GM21576 (cell line): Measurements from ENCODE around the gene SLC12A8.
A peak's percentile ranks its signal among the peaks of the same experiment; 100 is the strongest.

Source experiments
- ATAC-seq: cut with Tn5 transposase; IDR thresholded peaks from one replicate; pipeline ENCODE4 v1.9.1; 2021; ENCODE audit warnings: mild to moderate bottlenecking, moderate library complexity; ENCODE audit not compliant: unreplicated experiment

Gene SLC12A8

DNA sequence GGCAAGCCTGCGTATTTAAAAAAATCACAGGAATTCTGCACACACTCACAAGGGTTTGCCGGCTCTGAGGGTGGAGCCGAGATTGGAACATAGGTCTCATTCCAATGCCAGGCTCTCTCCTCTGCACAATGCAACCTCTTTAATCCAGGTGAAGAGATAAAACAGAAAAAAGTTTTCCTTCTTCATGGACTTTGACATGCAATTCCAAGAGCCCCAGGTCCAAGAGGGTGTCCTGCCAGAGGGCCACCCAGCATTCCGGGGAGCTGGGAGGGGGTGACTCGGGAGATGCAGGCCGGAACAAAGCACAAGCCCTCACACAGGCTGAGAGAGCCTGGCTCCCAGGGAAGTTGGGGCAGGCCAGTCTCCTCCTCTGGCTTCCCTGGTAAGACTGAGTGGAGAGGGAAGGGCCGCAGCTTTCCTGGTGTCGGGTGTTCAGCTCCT lies 6.7 kb upstream of the SLC12A8 start:
- no peak for ATAC-seq

DNA sequence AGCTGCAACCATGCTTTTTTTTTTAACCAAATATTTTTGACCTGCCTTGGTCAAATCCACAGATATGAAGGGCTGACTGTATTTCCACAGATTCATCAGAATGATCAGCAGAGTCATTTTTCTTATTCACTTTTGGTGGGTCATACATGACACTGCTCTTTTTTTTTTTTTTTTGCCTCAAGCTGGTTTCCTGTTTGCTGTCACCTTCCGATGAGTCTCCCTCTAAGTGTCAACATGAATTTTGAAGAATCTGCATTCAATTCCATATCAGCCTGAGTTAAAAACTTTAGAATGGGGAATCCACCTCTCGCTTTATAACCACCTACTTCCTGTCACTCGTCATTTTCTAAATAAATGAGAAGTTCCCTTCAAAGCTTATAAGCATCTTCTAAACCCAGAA lies 2.2 kb upstream of the SLC12A8 start:
- no peak for ATAC-seq

DNA sequence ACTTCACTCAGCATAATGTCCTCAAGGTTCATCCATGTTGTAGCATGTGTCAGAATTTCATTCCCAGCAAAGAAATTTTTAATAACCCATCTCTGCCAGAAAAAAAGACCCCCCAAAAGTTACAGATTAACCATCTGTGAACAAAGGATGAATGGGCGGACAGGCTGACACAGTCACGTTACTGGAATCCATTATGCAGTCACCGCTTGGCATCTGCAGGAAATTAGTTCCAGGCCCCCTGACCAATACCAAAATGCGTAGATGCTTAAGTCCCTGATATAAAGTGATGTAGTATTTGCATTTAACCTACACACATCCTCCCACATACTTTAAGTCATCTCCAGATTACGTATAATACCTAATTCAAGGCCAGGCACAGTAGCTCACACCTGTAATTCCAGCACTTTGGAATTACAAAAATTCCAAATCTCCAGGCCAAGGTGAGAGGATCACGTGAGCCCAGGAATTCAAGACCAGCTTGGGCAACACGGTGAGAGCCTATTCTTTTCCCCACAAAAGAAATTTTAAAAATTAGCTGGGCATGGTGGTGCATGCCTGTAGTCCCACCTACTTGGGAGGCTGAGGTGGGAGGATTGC lies 1.5 kb upstream of the SLC12A8 start:
- ATAC-seq: no peak

DNA sequence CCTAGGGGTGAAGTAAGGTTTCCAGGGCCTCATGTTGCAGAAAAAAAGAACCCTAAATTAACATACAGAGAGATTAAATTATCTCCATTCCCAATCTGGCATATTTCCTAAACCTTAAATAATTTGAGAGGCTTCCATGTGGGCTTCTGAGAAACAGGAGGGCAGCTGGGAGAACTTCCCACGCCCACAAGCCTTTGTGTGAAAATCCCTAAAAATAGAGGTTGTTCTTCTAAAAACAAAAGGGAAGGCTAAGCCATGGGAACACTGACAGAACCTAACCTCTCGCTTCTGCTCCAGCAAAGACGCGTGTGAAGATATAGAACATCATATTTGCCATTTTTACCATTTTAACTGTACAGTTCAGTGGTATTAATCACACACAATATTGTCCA lies 812 bp upstream of the SLC12A8 start:
- ATAC-seq: no peak

- ATAC-seq: no peak
These were observed 448 bp downstream of the SLC12A8 start for GRCh38 chr3:125212091-125212508.

DNA sequence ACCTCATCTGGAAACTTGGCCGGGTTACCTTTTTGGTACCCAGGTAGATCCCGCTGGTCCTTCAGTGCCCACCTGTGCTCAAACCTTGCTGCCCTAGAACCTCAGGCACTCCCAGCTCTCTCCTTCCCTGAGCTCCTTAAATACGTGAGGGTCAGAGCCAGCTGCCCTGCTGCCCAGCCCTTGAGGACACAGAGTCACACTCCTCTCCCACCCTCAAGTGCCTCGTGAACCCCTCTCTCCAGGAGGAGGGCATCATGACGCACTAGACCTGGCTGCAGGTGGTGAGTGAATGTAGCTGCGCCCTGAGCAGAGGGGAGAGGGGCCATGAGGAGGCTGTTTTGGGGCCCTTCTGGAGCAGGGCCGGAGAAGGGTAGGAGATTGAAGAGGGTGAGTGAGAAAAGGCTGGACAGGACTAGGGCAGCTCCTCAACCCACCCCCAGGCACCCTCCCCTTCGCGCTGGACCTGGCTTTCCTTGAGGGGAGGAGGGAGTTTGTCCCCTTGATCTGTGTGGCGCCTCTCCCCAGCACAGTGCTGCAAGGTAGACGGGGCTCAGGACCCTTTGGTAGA lies 941 bp downstream of the SLC12A8 start:
- no peak for ATAC-seq

DNA sequence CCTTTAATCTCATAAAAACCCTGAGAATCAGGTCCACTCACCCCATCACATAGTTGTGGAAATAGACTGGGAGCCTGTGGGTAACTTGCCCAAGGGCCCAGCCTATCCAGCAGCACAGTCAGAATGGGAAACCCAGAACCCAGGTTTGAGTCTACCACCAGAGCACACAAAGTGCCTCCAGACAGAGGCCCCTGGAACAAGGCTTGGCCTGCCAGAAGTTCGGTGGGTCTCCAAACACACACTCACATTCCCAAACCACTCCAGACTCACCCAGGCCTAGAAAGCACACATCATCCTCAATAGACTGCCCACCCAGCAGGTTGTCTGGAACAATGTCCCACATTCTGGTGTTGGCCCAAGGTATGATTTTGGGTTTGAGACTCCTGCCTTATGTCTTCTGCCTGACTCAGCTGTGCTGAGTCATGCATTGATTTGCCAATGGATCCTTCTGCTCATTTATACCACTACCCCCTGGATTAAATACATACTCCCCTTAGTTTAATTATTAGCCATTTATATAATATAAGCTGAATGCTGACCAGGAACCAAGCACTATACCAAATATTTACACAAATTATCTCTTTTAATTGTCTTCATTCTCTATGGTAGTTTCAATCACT lies 4.5 kb downstream of the SLC12A8 start:
- ATAC-seq: no peak

GRCh38 chr3:125207507-125207906 lies 5.0 kb downstream of the SLC12A8 start:
- no peak for ATAC-seq

GRCh38 chr3:125206934-125207333 lies 5.6 kb downstream of the SLC12A8 start:
- ATAC-seq: no peak

DNA sequence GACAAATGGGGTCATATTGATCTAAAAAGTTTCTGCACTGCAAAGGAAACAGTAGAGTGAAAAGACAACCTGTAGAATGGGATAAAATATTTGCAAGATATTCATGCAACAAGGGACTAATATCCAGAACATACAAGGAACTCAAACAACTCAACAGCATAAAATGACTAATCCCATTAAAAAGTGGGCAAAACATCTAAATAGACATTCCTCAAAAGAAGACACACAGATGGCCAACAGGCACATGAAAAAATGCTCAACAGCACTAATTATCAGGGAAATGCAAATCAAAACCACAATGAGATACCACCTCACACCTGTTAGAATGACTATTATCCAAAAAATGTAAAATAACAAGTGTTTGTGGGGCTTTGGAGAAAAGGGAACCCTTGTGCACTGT lies 8.8 kb downstream of the SLC12A8 start:
- ATAC-seq: no peak

GRCh38 chr3:125202197-125202596 lies 10.4 kb downstream of the SLC12A8 start:
- ATAC-seq: no peak

- ATAC-seq: peak; percentile 64
These were observed 11.8 kb downstream of the SLC12A8 start for GRCh38 chr3:125200731-125201139.

DNA sequence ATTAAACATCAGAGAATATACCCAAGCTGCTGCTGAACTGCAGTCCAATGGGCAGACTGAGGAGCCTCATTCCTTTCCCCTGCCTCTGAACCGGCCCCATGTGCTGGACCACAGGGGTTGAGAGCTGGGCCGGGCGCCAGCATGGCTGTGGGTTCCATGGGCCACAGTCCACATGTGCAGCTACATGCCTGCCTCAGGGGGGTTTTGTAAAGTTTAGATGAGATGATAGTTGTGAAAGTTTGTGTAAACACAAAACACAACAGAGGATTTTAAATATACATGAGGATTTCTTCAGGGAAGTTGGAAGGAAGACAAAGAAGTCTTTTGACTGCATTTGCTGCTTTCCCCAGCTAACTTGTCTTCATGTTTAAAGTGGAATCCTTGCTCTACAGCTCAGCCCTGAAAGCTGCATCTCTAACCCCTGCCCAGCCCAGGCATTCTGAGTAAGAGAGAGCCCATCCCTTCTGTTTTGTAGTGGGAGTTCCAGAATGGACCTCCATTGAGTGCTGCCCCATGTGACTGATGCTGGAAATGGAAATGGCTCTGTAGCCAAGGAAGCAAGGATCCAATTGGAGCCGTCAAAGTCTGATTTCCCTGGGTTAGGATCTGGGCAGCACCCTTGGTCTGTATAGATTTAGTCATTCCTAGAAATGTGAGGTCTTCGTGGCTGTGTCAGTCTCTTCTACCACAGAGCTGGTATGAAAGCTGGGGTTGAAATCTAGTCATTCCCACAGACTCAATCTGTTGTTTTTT lies 17.5 kb downstream of the SLC12A8 start:
- ATAC-seq: no peak

- ATAC-seq: no peak
These were observed 18.3 kb downstream of the SLC12A8 start for GRCh38 chr3:125194061-125194848.

- peak; percentile 50 for ATAC-seq
These were observed 20.1 kb downstream of the SLC12A8 start for GRCh38 chr3:125192190-125193035.

DNA sequence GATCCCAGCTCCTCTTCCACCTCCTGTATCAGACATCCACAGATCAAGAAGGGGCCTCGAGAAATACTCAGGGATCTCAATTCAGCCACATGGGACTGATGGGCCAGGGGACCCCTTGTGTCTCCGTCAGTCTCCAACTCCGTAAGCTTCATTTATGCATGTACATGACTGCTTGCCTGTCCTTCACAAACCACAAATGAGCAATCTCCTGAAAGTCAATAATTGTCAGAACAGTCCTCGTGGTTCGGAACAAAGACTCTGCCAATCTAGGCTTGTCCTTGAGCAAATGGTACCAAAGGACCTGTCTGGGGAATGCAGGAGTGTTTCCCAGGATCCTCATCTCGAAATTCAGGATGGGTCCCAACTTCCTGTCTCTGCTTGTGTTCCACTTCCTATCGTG lies 20.8 kb downstream of the SLC12A8 start:
- no peak for ATAC-seq

DNA sequence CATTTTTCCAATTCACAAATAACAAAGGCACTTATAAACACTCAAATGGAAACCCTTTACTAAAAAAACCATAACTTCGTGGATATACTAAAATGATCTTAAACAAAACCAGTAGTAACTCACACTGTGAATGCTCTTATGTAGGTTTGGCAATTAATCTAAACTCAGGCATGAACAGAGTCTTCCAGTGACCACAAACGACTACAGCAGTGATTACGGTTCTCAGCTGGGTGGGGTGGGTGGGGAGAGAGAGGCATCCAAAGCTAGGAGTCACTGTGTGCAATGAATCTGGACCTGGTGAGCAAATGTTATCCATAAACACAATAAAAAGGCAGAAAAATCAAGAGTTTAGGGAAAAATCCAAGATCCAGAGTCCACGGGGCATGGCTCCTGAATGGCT lies 21.3 kb downstream of the SLC12A8 start:
- ATAC-seq: no peak

GRCh38 chr3:125190786-125191185 lies 21.8 kb downstream of the SLC12A8 start:
- no peak for ATAC-seq

DNA sequence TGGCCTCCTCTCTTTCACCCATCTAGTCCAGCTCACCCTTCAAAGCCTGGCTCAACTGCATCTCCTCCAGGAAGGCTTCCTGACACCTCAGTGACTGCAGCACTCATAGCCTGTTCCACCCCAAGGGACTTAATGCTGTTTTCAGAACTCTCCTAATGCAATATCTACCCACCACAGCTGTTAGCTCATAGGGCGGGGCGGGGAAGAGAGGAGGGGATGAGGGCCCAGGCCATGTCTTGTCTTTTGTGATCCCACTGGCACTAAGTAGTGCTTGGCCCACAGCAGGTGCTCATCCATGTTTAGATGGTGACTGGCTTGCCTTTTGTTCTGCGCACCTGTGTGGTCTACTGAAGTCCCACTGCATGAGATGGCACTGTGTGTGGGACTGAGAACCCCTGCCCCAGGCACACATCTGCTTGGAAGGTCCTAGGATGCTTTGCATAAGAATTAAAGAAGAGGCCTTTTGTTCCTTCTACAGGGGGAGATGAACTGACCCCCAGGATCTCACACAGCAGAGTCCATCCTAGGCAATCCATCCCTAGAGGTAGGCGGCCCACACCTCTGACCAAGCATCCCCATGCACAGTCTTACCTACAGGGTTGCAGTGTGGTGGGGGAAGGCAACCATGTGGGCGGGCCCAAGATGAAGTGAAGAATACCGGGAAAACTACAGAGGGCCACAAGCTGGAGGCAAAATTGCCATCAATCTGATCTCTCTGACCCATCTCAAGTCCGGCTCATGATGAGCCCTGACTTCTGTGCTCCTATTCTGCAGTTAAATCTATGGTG lies 23.0 kb downstream of the SLC12A8 start:
- no peak for ATAC-seq
